Erythroblast (primary cell): ENCODE data around the gene NYAP2.

Experiments
- GATA1 ChIP-seq: IDR thresholded peaks from 2 replicates; pipeline ENCODE4 v1.6.1; 2011; ENCODE audit warnings: low read depth, mild to moderate bottlenecking, control low read depth, low read length, moderate library complexity
- POLR2A ChIP-seq: IDR thresholded peaks from 2 replicates; pipeline ENCODE4 v1.6.1; 2011; ENCODE audit warnings: mild to moderate bottlenecking, low read length

- TF ChIP-seq POLR2A, result no peak
- no peak for TF ChIP-seq GATA1
Measured at GRCh38 chr2:225468131-225468530, 68.6 kb downstream of the NYAP2 start.
